GM18909 (cell line): ENCODE measurements around the gene TMSB4Y.

Source experiments
- ATAC-seq: cut with Tn5 transposase; IDR thresholded peaks from one replicate; pipeline ENCODE4 v1.9.1; 2021; ENCODE audit warnings: mild to moderate bottlenecking; ENCODE audit not compliant: unreplicated experiment, poor library complexity

The TMSB4Y gene

DNA sequence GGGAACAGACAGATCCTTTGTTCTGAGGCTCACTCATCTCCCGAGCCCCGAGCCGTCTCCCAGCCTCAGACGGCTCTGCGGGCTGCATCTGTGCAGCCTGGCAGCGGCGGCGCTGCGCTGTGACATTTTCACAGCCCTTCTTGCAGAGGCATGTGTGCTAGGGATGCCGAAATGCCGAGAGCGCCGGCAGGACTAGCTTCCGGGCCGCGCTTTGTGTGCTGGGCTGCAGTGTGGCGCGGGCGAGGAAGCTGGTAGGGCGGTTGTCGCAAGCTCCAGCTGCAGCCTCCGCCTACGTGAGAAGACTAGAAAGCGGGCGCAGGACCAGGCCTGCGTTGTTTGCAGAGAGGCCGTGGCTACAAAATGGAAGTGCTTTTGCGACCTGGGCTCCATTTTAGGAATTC is at the start of gene TMSB4Y:
TMSB4Y (plus strand) TSS at position 332 of the 401 bp plus-strand sequence.
- ATAC-seq, result no peak

DNA sequence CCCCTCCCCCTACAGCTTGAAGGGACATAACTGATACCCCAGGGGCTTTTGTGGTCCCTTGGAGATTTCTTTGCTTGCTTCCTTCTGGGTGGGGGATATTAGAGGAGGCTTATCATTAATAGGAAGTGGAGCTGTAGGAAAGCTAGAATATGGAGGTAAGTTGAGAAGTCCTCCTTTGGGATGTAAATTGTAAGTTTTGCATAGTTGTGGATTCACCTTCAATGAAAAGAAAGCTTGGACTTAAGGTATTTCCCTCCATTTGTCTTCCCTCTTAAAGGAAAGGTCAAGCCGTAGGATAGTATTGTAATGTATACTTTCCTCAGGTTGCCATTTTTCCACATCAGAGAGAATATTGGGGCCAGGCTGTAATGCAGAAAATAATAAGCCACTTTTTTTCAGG is 39.5 kb upstream of the TMSB4Y start:
- no peak for ATAC-seq

DNA sequence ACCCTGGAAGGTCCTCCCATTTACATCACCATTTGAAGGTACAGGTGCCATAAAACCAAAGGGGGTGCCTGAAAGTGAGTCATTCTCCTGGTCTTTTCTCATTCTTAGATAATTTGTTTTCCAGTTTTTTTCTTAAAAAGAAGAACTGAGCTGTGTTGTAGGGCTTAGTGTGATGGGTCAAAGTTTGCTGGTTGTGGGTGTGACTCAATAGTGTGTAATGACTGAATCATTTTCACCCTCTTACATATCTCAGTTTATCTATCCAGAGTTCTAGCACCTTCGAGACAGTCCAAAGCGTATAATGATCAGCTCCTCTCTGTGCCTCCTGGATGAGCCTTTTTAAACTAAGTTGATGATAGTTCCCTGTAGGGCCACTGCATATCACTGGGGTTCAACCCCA is 32.6 kb upstream of the TMSB4Y start:
- no peak for ATAC-seq

DNA sequence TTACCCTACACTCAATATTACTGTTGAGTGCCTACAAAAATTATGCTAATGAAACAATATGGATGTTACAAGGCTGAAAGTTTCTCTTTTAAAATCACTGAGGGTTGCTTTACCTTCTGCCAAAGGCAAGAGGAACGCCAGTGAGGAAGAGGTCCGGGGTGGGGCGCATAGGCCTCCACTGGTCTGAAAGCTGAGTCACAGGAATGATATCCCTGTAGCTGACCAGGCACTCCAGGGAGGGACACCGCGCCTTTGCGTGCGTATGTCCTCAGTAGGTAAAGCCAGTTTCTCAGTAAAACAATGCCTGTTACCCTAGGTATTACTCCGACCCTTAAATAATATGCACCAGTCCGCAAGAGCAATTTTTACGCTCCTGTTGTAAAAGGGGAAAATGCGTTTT is 1.4 kb upstream of the TMSB4Y start:
- no peak for ATAC-seq

DNA sequence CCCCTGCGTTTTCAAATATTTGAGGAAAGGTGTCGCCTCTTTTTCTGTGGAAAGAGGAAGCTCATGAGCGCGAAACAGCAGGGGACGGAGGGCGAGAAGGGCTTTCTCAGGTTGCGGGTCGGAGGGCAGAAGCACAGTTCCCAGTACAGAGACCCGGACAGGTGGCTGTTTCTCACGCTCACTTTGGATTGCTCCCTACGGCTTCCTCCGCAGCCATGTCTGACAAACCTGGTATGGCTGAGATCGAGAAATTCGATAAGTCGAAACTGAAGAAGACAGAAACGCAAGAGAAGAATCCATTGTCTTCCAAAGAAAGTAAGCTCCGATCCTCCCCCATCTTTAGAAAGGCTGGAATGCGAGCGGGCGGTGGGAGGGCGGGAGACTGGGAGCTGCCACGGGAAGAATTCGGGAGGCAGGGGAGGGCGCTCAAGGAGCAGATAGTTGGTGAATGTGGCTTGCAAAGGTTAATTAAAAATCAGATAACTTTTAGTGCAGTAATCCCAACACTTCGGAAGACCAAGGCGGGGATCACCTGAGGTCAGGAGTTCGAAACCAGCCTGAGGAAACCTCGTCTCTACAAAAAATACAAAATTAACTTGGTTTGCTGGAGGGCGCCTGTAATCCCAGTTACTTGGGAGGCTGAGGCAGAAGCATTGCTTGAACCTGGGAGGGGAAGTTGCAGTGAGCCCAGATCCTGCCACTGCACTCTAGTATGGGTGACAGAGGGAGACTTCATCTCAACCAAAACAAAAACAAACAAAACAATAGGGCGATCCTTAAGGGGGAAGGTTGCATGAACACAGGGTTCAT is 627 bp downstream of the TMSB4Y start:
- ATAC-seq, result no peak

DNA sequence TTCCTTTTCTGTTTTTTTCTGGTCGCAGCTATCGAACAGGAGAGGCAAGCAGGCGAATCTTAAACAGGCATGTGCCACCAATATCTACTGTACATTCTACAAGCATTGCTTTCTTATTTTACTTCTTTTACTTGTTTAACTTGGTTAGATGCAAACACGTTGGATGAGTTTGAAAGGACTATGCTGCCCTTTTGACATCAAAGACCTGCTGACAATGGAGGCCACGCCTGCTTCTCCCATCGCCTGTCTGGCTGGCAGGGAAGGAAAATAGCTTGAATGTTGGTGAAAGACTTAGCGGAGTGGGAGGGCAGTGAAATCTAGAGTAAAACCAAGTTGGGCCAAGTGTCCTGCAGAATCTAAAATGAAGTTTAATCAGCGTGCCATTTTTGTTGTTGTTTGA is 1.5 kb downstream of the TMSB4Y start:
- no peak for ATAC-seq

DNA sequence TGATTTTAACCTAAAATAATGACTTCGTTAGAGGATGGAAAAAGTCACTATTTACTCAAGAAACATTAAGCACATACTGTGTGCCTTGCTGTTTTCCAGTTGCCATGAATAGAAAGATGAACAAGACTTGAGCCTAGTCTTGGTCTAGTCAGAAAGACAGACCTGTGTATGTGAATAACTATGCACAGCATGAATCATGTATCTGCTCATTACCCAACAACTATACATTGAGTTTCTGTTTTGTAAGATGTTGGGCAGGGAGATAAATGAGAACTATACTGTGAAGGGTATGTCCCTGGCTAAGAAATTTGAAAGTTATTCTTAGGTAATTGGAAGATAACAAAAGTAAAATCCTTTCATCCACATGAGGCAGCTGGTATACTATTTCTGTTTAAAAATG is 4.3 kb downstream of the TMSB4Y start:
- no peak for ATAC-seq

DNA sequence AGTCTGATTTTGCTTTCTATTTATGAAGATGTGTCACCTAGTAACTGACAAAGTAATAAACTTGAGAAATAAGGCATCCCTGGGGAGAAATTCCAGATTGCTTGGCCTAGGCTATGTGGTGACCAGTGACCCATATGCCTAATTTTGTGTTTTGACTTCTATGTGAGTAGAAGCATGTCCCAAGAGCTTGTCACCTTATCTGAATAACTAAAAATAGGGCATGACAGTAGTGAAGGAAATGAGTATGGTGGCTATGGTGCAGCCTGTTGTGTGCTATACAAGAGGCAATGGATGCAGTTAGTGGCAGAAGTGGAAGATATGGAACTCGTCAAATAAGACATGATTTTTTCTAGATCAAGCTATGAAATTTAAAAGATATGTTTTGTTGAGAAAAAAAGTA is 15.3 kb downstream of the TMSB4Y start:
- no peak for ATAC-seq

DNA sequence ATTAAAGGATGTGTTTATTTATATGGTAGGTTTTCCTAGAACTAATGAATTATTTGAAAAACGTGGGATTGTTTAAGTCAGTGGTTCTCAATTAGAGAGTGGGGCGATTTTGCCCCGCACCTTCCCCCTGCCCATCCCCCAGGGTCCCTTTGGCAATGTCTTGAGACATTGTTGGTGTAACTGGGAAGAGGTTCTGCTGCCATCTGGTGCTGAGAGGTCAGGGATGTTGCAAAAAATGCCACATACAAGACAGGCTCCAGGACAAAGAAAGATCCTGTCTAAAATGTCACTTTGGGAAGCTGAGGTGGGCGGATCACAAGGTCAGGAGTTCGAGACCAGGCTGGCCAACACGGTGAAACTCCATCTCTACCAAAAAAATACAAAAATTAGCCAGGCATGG is 25.8 kb downstream of the TMSB4Y start:
- no peak for ATAC-seq

DNA sequence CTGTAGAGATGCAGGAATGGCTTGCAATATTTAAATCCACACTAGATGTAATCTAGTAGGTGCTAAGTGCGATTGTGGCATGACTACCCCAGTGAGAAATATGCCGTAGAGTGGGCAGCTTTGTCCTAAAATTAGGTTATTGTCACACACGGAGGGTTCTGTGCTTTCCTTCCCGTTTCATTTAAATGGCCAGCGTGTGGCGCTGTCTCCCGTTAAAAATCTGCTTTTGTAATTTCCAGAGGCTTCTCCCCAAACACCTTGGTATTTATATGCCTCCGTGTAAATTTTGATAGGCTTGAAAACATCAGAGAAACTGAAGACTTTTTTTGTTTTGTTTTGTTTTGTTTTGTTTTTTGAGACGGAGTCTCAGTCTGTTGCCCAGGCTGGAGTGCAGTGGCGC is 34.9 kb downstream of the TMSB4Y start:
- ATAC-seq, result no peak

DNA sequence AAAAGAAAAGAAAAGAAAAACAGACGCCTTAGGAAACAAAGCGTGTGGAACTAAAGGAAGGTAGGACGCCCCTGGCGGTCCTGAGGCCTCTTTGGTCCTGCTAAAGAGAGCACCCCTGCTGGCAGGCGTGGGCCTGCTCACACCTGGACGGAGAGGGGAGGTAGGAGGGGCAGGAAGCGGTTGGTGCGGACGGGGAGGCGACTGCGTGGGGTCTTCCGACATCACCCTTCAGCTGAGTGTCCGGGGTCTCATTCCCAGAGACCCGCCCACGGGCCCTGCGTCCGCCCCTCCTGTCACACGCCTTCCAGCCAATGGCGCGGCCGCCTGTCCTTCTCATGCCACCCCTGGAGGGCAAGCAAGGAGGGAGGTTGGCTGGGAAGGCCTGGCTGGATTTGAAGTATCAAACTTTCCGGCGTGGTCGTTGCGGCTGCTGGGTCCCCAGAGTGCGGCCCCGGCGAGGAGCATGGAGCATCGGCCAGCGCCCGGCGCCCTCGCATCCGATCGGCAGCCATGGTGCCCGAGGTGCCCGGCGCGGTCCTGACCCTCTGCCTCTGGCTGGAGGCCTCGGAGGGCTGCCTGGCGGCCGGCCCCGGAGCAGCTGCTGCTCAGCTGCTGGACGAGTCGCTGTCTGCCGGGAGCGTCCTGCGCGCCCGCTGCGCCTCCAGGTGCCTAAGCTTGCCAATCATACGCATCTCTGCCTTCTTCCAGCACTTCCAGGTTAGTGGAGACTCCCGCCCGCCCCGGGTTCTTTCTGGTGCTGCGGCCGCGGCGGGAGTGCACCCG is 47.8 kb downstream of the TMSB4Y start:
- no peak for ATAC-seq

DNA sequence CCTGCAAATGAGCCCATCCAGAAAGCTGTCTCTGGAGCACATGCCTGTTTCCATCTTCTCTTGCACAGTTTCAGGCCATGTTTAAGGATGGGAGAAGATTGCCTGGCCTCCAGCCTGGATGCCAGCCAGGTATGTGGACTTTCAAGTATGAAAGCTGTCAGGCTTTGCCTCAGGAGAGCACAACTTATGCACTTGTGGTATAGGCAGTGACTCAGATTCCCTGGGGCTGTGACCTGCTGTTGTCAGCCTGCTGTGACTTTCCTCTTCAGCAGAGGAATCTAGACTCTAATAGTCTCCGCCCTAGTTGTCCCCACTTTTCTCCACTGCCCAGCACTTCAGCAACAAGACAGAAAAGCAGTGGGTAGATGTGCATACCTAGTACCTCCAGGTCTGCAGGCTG is 51.0 kb downstream of the TMSB4Y start:
- ATAC-seq, result no peak
